ENCODE results near the gene FCHO1. TPM values are rescaled to one million over a fixed set of nuclear protein-coding genes. Genes with fewer than 3 reads are reported as not detected.

Gene FCHO1
- total RNA-seq, 1 experiment from 2014 or later = 1.1 TPM

- Histone ChIP-seq H3K4me1 (ENCODE audit: control insufficient read depth, insufficient read depth, low read length) (peaks cover 3% of the 10 kb centered on the region; the same call in 1 of the 2 replicates), H3K27me3 (ENCODE audit: control insufficient read depth, insufficient read depth, low read length) (no peaks in the 10 kb centered on the region), H3K4me3 (ENCODE audit: low read depth in 2 of 2, low read length in 2 of 2) (no peak overlapping the region), H3K27ac (ENCODE audit: low read length) (no peak overlapping the region), H3K9me3 (ENCODE audit: control insufficient read depth, insufficient read depth, low read depth, low read length) (no peaks in the 10 kb centered on the region), H3K36me3 (ENCODE audit: control insufficient read depth, insufficient read depth, low read length) (no peaks in the 10 kb centered on the region)
- in situ Hi-C loops (cut with HindIII; ENCODE audit: low pct_unique_long_range_greater_than_20kb, low sequenced_read_pairs) = no loop called here
- ChIA-PET CTCF (interaction anchor here (0.8 kb wide), 1 partner anchor 191 kb away, joined by 6 read pairs; no protein-coding TSS in a partner anchor), POLR2A (interaction anchor here (0.6 kb wide), 1 partner anchor 24 kb away, joined by 3 read pairs; no protein-coding TSS in a partner anchor)
- ATAC-seq (no peak), DNase-seq (ENCODE audit: low read depth, low spot score) (no peak)
- intact Hi-C loops (cut with micrococcal nuclease; ENCODE audit: unreplicated experiment) = no loop called here
- TF ChIP-seq POLR2AphosphoS5 (IDR thresholded peaks at IDR 0.05; ENCODE audit: low read depth, low read length) (no peak), SIN3A (IDR thresholded peaks at IDR 0.05; ENCODE audit: borderline replicate concordance, insufficient read depth, low read depth, low read length) (no peak), REST (IDR thresholded peaks at IDR 0.05; ENCODE audit: insufficient read depth in 1 of 2, low read depth in 2 of 2, low read length in 1 of 2) (no peak), CTCF (IDR thresholded peaks at IDR 0.05) (no peak), TCF7L2 (IDR thresholded peaks at IDR 0.05; ENCODE audit: low read depth, low read length) (no peak)
- BruUV-seq (replicated peaks) = no TSS peak
These were observed 16.3 kb downstream of the FCHO1 start for GRCh38 chr19:17767559-17767958.

- ChIA-PET POLR2A (no interaction called here), CTCF (no interaction called here)
- Histone ChIP-seq H3K27me3 (ENCODE audit: control insufficient read depth, insufficient read depth, low read length) (no peaks in the 10 kb centered on the region), H3K4me1 (ENCODE audit: control insufficient read depth, insufficient read depth, low read length) (peaks cover 3% of the 10 kb centered on the region; the same call in 1 of the 2 replicates), H3K9me3 (ENCODE audit: control insufficient read depth, insufficient read depth, low read depth, low read length) (no peaks in the 10 kb centered on the region), H3K27ac (ENCODE audit: low read length) (no peak overlapping the region), H3K4me3 (ENCODE audit: low read depth in 2 of 2, low read length in 2 of 2) (no peak overlapping the region), H3K36me3 (ENCODE audit: control insufficient read depth, insufficient read depth, low read length) (no peaks in the 10 kb centered on the region)
- DNase-seq (ENCODE audit: low read depth, low spot score) (no peak), ATAC-seq (no peak)
- in situ Hi-C loops (cut with HindIII; ENCODE audit: low pct_unique_long_range_greater_than_20kb, low sequenced_read_pairs) = no loop called here
- no TSS peak for BruUV-seq (replicated peaks)
- TF ChIP-seq CTCF (IDR thresholded peaks at IDR 0.05) = no peak
- TF ChIP-seq REST (IDR thresholded peaks at IDR 0.05; ENCODE audit: insufficient read depth in 1 of 2, low read depth in 2 of 2, low read length in 1 of 2) = no peak
- no peak for TF ChIP-seq POLR2AphosphoS5 (IDR thresholded peaks at IDR 0.05; ENCODE audit: low read depth, low read length)
- no peak for TF ChIP-seq TCF7L2 (IDR thresholded peaks at IDR 0.05; ENCODE audit: low read depth, low read length)
- no peak for TF ChIP-seq SIN3A (IDR thresholded peaks at IDR 0.05; ENCODE audit: borderline replicate concordance, insufficient read depth, low read depth, low read length)
- intact Hi-C loops (cut with micrococcal nuclease; ENCODE audit: unreplicated experiment) = no loop called here
These were observed 19.3 kb downstream of the FCHO1 start for GRCh38 chr19:17770613-17771012.

Measured in Panc1 (cell line).